Kidney epithelial cell (primary cell): Measurements from ENCODE around the gene KATNAL1. TPM values are rescaled to one million over a fixed set of nuclear protein-coding genes. Genes with fewer than 3 reads are reported as not detected.

ENCODE experiments used
- DNase-seq: peaks from one replicate; pipeline ENCODE4 v3.0.0-alpha.2; 2010; ENCODE audit warnings: low read depth
- H3K27me3 ChIP-seq: 2 replicates; pipeline ENCODE4 v1.6.0; 2011; ENCODE audit warnings: low read length; ENCODE audit not compliant: control insufficient read depth, insufficient read depth
- H3K36me3 ChIP-seq: 2 replicates; pipeline ENCODE4 v1.5.1; 2011; ENCODE audit warnings: low read length; ENCODE audit not compliant: control insufficient read depth, insufficient read depth
- H3K4me3 ChIP-seq: 2 replicates; pipeline ENCODE4 v1.5.1; 2011; ENCODE audit warnings: low read depth, mild to moderate bottlenecking, control low read depth, low read length
- CTCF ChIP-seq: IDR thresholded peaks from 2 replicates; pipeline ENCODE4 v1.5.1; 2011; ENCODE audit warnings: mild to moderate bottlenecking, moderate library complexity, low read length, control low read depth, inconsistent platforms; ENCODE audit not compliant: insufficient read depth, poor library complexity, severe bottlenecking
- total RNA-seq: library from RNA; depleted of rRNA; stranded (reverse); fragments of >200 nt; gene quantifications from 2 replicates; pipeline ENCODE4 v1.2.3, GENCODE V29; 2015

Gene KATNAL1
- total RNA-seq, 1 donor from 2014 or later, result 13.3 TPM

DNA sequence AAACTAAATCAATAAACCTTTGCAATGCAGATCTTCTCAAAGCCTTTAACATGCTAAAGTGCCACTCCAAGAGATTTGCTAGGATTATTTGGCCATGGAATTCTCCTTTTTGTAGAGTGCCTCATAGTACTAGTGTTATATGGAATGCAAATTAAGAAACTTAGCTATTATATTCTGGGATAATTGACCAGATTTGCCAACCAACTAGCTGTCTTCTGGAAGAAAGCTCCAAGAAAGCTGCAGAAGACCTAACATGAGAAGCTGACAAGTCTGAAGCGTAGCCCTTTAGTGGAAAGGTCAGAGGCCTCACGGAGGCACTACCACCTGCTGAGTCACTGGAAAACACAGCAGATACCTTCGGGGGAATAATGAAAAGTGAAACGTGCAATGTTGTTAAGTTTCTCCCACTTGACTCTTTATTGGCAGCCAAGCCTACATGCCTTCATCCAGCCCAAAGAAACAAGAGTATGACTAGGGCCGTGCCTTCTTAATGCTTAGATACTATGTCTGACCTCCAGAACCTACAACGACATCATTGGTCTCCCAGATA lies 29.8 kb upstream of the KATNAL1 start:
- no peaks in the 10 kb centered on the region for H3K27me3 ChIP-seq
- H3K4me3 ChIP-seq, result no peak overlapping the region
- TF ChIP-seq CTCF, result no peak
- H3K36me3 ChIP-seq, result no peaks in the 10 kb centered on the region
- DNase-seq, result no peak

GRCh38 chr13:30334663-30335386 lies 27.5 kb upstream of the KATNAL1 start:
- H3K36me3 ChIP-seq, result no peaks in the 10 kb centered on the region
- no peaks in the 10 kb centered on the region for H3K27me3 ChIP-seq
- peak; percentile 25 for TF ChIP-seq CTCF
- DNase-seq, result no peak
- no peak overlapping the region for H3K4me3 ChIP-seq

DNA sequence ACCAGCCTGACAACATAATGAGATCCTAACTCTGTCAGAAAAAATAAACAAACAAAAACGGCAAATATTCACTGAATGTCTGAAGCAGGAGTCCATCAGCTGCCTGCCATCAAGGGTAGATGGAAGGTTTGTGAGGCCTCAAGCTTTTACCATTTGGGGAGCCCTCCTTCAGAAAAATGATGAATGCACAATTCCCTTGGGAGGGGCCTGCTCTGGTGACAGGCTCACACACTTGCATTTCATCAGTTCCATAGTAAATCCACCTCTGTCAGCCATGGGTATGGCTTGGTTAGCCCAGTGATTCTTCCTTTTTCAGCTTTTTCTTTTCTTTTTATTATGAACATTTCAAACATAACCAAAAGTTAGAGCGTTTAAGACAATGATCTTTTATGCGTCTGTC lies 26.3 kb upstream of the KATNAL1 start:
- DNase-seq, result no peak
- Histone ChIP-seq H3K4me3 (no peak overlapping the region), H3K36me3 (no peaks in the 10 kb centered on the region), H3K27me3 (no peaks in the 10 kb centered on the region)
- no peak for TF ChIP-seq CTCF

GRCh38 chr13:30332456-30333143 lies 25.2 kb upstream of the KATNAL1 start:
- TF ChIP-seq CTCF, result no peak
- no peaks in the 10 kb centered on the region for H3K27me3 ChIP-seq
- H3K4me3 ChIP-seq, result no peak overlapping the region
- no peak for DNase-seq
- no peaks in the 10 kb centered on the region for H3K36me3 ChIP-seq

DNA sequence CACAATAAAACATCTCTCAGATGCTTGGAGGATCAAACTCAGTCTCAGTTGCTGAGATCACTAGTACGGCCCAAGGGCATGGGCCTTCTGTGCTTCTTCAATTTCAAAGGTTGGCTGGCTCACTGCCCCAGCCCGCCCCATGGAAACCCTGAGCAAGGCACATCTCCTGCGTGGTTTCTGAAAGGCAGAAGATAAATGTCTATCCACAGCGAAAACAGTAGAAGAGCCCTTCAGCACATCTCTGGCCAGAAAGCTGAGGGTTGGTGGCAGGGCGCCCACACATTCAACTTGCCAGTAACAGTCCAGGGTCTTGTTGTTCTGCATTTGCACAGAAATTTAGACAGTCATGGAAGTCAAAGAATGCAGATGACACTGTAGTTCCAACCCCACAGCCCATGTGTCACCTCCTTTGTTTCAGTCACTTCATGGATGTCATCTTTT lies 24.0 kb upstream of the KATNAL1 start:
- no peak for TF ChIP-seq CTCF
- H3K4me3 ChIP-seq, result no peak overlapping the region
- DNase-seq, result no peak

More for the DNA sequence above, 24.0 kb upstream of the KATNAL1 start:
- Histone ChIP-seq H3K36me3 (no peaks in the 10 kb centered on the region), H3K27me3 (no peaks in the 10 kb centered on the region)
